ENCODE results near the gene SNRPA.
"Not testable (repeated sequence)": the region's sequence is repeated elsewhere in the genome, so short reads cannot be mapped to it uniquely, and the experiment has no call there.

Gene SNRPA

GRCh38 chr19:40776932-40777644, 26.1 kb downstream of the SNRPA start:
- peak; percentile 71 to 88 for DNase-seq (ENCODE audit: low read depth in 2 of 2)

GRCh38 chr19:40777645-40777936, 26.6 kb downstream of the SNRPA start:
- no peak for DNase-seq (ENCODE audit: low read depth in 2 of 2)

- peak; percentile 98 to 100 for DNase-seq (ENCODE audit: low read depth in 2 of 2)
Measured at GRCh38 chr19:40777937-40778705, 27.1 kb downstream of the SNRPA start, which contains the start of gene RAB4B. Gene RAB4B, plus strand, starts transcription at chr19:40778247. Its CDS starts 129 bp downstream, at chr19:40778376.

GRCh38 chr19:40778706-40779284, 27.8 kb downstream of the SNRPA start:
- no peak for DNase-seq (ENCODE audit: low read depth in 2 of 2)

GRCh38 chr19:40780582-40780981, 29.6 kb downstream of the SNRPA start:
- no peak for DNase-seq (ENCODE audit: low read depth in 2 of 2)

- DNase-seq (ENCODE audit: low read depth in 2 of 2): no peak
Measured at GRCh38 chr19:40781140-40781539, 30.1 kb downstream of the SNRPA start.

GRCh38 chr19:40783711-40784110, 32.7 kb downstream of the SNRPA start:
- DNase-seq (ENCODE audit: low read depth in 2 of 2): no peak

DNA sequence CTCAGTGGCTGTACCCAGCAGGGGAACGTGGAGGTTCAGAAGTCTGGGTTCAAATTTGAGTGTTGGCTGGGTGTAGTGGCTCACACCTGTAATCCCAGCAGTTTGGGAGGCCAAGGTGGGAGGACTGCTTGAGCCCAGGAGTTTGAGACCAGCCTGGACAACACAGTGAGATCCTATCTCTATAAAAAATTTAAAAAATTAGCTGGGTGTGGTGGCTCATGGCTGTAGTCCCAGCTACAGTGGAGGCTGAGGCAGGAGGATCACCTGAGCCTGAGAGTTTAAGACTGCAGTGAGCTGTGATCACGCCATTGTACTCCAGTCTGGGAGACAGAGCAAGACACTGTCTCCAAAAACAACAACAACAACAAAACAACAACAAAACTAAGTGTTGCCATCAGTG, 33.1 kb downstream of the SNRPA start:
- DNase-seq (ENCODE audit: low read depth in 2 of 2): not testable (repeated sequence)

DNA sequence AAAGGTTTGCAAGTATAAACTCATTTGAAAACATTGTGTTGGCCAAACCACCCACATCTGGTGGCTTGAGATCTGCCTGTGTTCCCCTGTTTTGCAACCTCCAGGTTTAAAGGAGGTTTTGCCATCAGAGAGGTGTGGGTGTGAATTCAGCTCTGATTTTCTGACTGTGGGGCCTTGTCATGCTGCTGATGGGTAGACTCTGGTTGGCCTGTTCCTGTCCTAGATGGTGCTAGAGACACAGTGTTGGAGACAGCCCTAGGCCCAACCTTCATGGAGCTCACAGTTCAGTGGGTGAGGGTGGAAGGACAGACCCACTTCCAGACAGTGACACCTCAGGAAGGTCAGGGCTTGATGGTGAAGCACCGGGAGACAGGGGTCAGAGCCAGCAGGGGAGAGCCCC, 34.5 kb downstream of the SNRPA start:
- no peak for DNase-seq (ENCODE audit: low read depth in 2 of 2)

- DNase-seq (ENCODE audit: low read depth in 2 of 2): no peak
Measured at GRCh38 chr19:40786060-40787037, 35.3 kb downstream of the SNRPA start.

DNA sequence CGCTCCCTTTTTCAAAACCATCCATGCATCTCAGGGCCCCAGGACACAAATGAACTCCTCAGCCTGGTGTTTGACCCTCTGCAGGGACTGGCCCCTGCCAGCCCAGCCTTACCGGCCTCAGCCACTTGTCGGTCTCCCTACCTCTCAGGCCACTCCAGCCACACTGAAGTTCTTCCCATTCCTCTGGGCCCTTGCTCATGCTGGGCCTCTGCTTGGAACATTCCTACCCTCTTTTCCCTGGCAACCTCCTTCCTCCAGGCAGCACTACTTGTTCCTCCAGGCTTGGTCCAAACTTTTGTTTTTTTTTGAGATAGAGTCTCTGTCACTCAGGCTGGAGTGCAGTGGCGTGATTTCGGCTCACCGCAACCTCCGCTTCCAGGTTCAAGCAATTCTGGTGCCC, 40.3 kb downstream of the SNRPA start:
- no peak for DNase-seq (ENCODE audit: low read depth in 2 of 2)

DNA sequence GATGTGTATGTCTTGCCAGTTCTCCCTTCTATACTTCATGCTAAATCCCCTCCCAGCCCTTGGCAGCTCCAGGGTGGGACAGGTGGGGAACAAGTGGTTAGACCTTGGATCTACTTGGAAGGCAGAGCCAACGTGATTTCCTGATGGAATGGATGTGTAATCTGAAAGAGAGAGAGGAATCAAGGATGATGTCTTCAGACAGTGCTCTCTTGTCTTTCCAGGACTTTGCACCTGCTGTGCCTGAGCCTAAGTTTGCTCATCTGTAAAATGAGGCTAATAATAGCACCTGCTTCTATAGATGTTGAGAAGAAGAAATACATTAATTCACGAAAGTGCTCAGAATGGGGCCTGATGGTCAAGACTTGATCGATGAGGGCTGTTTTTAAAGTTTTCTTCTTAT, 41.0 kb downstream of the SNRPA start:
- DNase-seq (ENCODE audit: low read depth in 2 of 2): no peak

GRCh38 chr19:40797166-40797962, 46.4 kb downstream of the SNRPA start:
- no peak for DNase-seq (ENCODE audit: low read depth in 2 of 2)

GRCh38 chr19:40797963-40798682, 47.1 kb downstream of the SNRPA start:
- DNase-seq (ENCODE audit: low read depth in 2 of 2): peak in 1 of 2 experiments; percentile 47

DNA sequence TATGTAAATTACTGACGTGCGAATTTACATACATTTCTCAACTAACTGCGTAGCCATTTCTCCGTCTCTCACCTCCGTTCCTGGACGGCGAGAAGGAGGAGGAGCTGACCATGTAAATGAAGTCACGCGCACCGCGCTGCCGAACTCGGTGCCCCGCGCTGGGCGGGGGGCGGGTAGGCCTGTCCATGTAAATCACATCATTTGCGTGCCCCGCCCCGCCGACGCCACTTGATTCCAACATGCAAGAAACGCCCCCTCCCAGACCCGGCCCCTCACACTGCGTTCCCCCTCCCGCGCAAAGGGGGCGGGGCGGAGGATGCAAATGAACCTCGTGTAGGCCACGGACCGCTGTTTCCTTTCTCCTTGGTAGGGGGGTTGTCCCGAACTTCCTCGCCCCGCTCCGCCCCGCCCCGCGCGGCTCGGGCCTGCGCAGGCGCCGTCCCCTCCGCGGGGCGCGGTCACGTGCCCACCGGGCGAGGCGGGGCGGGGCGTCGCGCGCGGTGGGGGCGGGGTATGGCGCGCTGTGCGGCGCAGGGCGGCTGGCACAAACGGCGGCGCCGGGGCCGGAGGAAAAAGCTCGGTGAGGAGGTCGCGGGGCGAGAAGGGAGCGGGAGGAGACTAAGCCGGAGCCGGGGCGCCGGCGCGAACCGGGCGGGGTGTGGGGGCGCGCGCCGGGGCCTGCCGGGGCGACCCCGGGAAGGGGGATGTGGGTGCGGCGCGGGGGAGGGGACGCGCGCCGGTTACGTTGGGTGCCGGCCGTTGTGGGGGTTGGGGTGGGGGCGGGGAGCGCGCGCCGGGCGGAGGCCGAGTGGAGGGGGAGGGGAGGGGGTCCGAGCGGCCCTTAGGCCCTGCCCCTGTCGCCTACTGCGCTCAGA, 47.9 kb downstream of the SNRPA start, which contains the start of gene EGLN2:
Gene EGLN2 (plus strand): TSS at position 509 of the 875 bp plus-strand sequence. CDS start 1,382 bp downstream, outside the sequence.
- DNase-seq (ENCODE audit: low read depth in 2 of 2): peak; percentile 100

- no peak for DNase-seq (ENCODE audit: low read depth in 2 of 2)
Measured at GRCh38 chr19:40799558-40800338, 48.7 kb downstream of the SNRPA start.

DNA sequence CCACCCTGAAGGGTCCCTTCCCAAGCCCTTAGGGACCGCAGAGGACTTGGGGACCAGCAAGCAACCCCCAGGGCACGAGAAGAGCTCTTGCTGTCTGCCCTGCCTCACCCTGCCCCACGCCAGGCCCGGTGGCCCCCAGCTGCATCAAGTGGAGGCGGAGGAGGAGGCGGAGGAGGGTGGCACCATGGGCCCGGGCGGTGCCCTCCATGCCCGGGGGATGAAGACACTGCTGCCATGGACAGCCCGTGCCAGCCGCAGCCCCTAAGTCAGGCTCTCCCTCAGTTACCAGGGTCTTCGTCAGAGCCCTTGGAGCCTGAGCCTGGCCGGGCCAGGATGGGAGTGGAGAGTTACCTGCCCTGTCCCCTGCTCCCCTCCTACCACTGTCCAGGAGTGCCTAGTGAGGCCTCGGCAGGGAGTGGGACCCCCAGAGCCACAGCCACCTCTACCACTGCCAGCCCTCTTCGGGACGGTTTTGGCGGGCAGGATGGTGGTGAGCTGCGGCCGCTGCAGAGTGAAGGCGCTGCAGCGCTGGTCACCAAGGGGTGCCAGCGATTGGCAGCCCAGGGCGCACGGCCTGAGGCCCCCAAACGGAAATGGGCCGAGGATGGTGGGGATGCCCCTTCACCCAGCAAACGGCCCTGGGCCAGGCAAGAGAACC, 49.5 kb downstream of the SNRPA start:
- DNase-seq (ENCODE audit: low read depth in 2 of 2): no peak

DNA sequence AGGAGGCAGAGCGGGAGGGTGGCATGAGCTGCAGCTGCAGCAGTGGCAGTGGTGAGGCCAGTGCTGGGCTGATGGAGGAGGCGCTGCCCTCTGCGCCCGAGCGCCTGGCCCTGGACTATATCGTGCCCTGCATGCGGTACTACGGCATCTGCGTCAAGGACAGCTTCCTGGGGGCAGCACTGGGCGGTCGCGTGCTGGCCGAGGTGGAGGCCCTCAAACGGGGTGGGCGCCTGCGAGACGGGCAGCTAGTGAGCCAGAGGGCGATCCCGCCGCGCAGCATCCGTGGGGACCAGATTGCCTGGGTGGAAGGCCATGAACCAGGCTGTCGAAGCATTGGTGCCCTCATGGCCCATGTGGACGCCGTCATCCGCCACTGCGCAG, 50.0 kb downstream of the SNRPA start:
- DNase-seq (ENCODE audit: low read depth in 2 of 2): no peak
